HG02852 (cell line): ENCODE data around the gene CEP112.

Source experiments
- ATAC-seq: cut with Tn5 transposase; IDR thresholded peaks from one replicate; pipeline ENCODE4 v1.9.1; 2021; ENCODE audit warnings: mild to moderate bottlenecking, moderate library complexity; ENCODE audit not compliant: unreplicated experiment

CEP112 gene

GRCh38 chr17:65998675-65999074 is 193.3 kb downstream of the CEP112 start:
- ATAC-seq = no peak

GRCh38 chr17:65994679-65995078 is 197.3 kb downstream of the CEP112 start:
- no peak for ATAC-seq

GRCh38 chr17:65994114-65994513 is 197.8 kb downstream of the CEP112 start:
- ATAC-seq = no peak

GRCh38 chr17:65990593-65990992 is 201.3 kb downstream of the CEP112 start:
- no peak for ATAC-seq

GRCh38 chr17:65988451-65988850 is 203.5 kb downstream of the CEP112 start:
- no peak for ATAC-seq

GRCh38 chr17:65987988-65988387 is 203.9 kb downstream of the CEP112 start:
- no peak for ATAC-seq

- ATAC-seq = no peak
Measured at GRCh38 chr17:65985571-65985970, 206.4 kb downstream of the CEP112 start.

- ATAC-seq = no peak
Measured at GRCh38 chr17:65984299-65984698, 207.6 kb downstream of the CEP112 start.

- ATAC-seq = no peak
Measured at GRCh38 chr17:65978871-65979270, 213.1 kb downstream of the CEP112 start.

- no peak for ATAC-seq
Measured at GRCh38 chr17:65977041-65977440, 214.9 kb downstream of the CEP112 start.

- ATAC-seq = no peak
Measured at GRCh38 chr17:65975878-65976277, 216.1 kb downstream of the CEP112 start.

- no peak for ATAC-seq
Measured at GRCh38 chr17:65973237-65973636, 218.7 kb downstream of the CEP112 start.

- no peak for ATAC-seq
Measured at GRCh38 chr17:65967372-65967771, 224.6 kb downstream of the CEP112 start.

- no peak for ATAC-seq
Measured at GRCh38 chr17:65966072-65966695, 225.7 kb downstream of the CEP112 start.

GRCh38 chr17:65963179-65963578 is 228.8 kb downstream of the CEP112 start:
- ATAC-seq = no peak

GRCh38 chr17:65959630-65960029 is 232.3 kb downstream of the CEP112 start:
- no peak for ATAC-seq

- no peak for ATAC-seq
Measured at GRCh38 chr17:65956814-65957213, 235.1 kb downstream of the CEP112 start.

GRCh38 chr17:65954148-65954449 is 237.8 kb downstream of the CEP112 start:
- ATAC-seq = no peak

GRCh38 chr17:65953316-65954147 is 238.4 kb downstream of the CEP112 start:
- no peak for ATAC-seq

GRCh38 chr17:65952586-65952985 is 239.3 kb downstream of the CEP112 start:
- no peak for ATAC-seq

GRCh38 chr17:65952015-65952414 is 239.9 kb downstream of the CEP112 start:
- ATAC-seq = no peak

GRCh38 chr17:65947831-65948230 is 244.1 kb downstream of the CEP112 start:
- no peak for ATAC-seq

GRCh38 chr17:65942592-65942991 is 249.3 kb downstream of the CEP112 start:
- no peak for ATAC-seq
